ENCODE results near the gene PSD4.

Gene PSD4

GRCh38 chr2:113240915-113241911 lies 67.4 kb downstream of the PSD4 start:
- Mint-ChIP-seq H3K36me3 (ENCODE audit: low read depth) (peaks cover 99% of the 10 kb centered on the region), H3K9me3 (peaks cover 5% of the 10 kb centered on the region), H3K4me3 (no peak overlapping the region), H3K4me1 (peaks cover 49% of the 10 kb centered on the region), H3K27ac (peak overlapping the region; percentile 97), H3K27me3 (ENCODE audit: low read depth, poor library complexity) (peaks cover 14% of the 10 kb centered on the region)
- no peak for DNase-seq
- no peak for TF ChIP-seq CTCF (IDR thresholded peaks at IDR 0.05)

DNA sequence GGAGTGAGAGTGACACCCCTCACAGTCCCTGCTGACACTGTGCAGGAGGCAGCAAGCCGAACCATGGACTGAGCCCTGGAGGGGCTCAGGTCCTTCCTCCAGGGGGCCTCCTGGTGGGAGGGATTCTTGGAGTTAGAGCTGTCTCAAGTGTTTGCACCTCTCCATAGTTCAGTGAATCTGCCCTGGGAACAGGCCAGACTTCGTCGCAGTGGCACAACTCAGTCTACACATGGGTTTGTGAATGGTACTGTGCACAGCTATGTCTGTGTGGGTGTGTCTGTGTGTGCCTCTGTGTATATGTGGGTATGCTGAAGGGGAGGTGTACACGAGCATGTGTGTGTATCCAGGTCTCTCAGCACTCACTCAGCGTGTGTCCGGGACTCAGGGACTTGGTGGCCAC lies 68.6 kb downstream of the PSD4 start:
- Mint-ChIP-seq H3K36me3 (ENCODE audit: low read depth) (peaks cover 99% of the 10 kb centered on the region), H3K27me3 (ENCODE audit: low read depth, poor library complexity) (peaks cover 16% of the 10 kb centered on the region), H3K9me3 (no peaks in the 10 kb centered on the region), H3K4me1 (peaks cover 49% of the 10 kb centered on the region), H3K4me3 (no peak overlapping the region), H3K27ac (peak overlapping the region; percentile 39)
- DNase-seq, result no peak
- TF ChIP-seq CTCF (IDR thresholded peaks at IDR 0.05), result no peak

GRCh38 chr2:113245276-113245711 lies 71.5 kb downstream of the PSD4 start:
- Mint-ChIP-seq H3K27me3 (ENCODE audit: low read depth, poor library complexity) (peaks cover 19% of the 10 kb centered on the region), H3K9me3 (no peaks in the 10 kb centered on the region), H3K4me3 (no peak overlapping the region), H3K27ac (peak overlapping the region; percentile 91), H3K36me3 (ENCODE audit: low read depth) (peaks cover 94% of the 10 kb centered on the region), H3K4me1 (peaks cover 65% of the 10 kb centered on the region)
- no peak for TF ChIP-seq CTCF (IDR thresholded peaks at IDR 0.05)
- no peak for DNase-seq

GRCh38 chr2:113246606-113247005 lies 72.8 kb downstream of the PSD4 start:
- Mint-ChIP-seq H3K4me1 (peaks cover 68% of the 10 kb centered on the region), H3K36me3 (ENCODE audit: low read depth) (peaks cover 94% of the 10 kb centered on the region), H3K27me3 (ENCODE audit: low read depth, poor library complexity) (peaks cover 12% of the 10 kb centered on the region), H3K4me3 (no peak overlapping the region), H3K27ac (peak overlapping the region; percentile 82), H3K9me3 (no peaks in the 10 kb centered on the region)
- no peak for DNase-seq
- no peak for TF ChIP-seq CTCF (IDR thresholded peaks at IDR 0.05)

DNA sequence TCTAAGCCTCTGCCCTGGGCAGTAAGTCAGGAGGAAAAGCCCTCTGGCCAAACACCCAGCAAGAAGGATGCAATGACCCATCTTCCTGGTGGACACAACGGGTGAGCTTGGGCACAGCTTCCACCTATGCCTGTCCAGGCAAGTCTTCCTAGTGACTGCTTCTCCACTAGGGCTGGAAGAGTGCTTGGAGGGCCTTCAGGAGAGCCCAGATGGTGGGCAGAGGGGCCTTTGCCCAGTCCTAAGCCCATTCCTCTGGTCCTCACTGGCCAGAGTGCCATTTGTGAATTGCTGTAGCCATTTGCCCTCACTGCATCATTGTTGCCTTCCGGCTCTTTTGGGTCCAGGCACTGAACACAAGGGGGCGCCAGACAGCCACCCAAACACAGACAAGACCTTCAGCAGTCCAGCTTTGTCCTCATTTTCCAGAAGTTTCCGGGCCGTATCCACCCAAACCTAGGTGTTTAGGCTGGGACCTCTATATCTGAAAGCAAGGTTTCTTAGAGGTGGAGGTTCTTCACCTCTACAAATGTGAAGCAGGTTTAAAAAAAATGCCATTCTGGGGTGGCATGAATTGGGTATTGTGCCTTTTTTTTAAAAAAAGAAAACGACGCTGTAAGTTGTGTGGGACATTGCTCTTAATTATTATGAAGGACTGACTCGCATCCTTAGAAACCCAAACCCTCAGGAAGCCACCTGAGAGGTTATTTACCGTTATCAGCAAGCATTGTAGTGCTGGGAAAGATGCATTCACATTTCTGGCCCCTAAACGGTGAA lies 75.4 kb downstream of the PSD4 start:
- peaks cover 94% of the 10 kb centered on the region for H3K36me3 Mint-ChIP-seq (ENCODE audit: low read depth)
- no peaks in the 10 kb centered on the region for H3K9me3 Mint-ChIP-seq
- H3K4me3 Mint-ChIP-seq, result no peak overlapping the region
- TF ChIP-seq CTCF (IDR thresholded peaks at IDR 0.05), result peak; percentile 80
- H3K27me3 Mint-ChIP-seq (ENCODE audit: low read depth, poor library complexity), result peaks cover 11% of the 10 kb centered on the region
- peak; percentile 77 for DNase-seq
- no peak overlapping the region for H3K27ac Mint-ChIP-seq
- H3K4me1 Mint-ChIP-seq, result peaks cover 65% of the 10 kb centered on the region
